CD4-positive, alpha-beta T cell treated with Interferon gamma for 1 hour (primary cell): ENCODE measurements around the gene BHLHE40.
"Not testable (repeated sequence)": the region's sequence is repeated elsewhere in the genome, so short reads cannot be mapped to it uniquely, and the experiment has no call there.

Experiments used
- DNase-seq: peaks from one replicate; pipeline ENCODE4 v3.0.0-alpha.2; 2020

The BHLHE40 gene

DNA sequence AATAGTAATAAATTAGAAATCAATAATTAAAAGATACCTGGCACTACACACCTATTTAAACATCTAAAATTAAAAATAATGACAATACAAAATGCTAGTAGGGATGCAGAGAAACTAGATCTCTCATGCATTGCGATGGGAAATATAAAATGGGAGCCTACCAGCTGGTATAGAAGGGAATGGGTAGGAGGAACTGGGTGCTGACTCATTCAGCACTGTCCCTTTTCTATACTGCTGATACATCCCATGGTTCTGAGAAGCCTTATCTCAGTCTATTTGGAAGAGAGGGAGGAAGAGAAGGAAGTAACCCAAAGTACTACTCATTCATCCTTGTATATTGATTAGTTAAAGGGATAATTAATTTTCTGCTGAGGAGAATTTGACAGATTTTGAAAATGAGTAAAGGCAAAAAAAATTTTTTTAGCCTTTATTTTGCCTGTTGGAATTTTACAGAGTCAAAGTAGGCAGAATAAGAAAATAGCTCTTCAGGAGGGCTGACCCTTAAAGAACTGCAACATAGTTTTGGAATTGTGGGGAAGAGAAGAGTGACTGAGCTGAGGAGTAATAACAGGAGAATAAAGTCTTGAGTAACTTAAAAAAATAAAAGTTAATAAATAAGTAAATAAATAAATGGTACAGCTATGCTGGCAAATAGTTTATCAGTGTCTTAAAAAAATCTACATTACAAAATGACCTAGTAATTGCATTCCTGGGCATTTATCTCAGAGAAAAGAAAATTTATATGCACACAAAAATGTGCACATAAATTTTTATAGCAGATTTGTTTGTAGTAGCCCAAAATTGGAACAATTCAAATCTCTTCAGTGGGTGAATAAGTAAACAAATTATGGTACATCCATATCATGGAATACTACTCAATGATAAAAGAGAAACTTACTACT, 15.3 kb upstream of the BHLHE40 start:
- no peak for DNase-seq

DNA sequence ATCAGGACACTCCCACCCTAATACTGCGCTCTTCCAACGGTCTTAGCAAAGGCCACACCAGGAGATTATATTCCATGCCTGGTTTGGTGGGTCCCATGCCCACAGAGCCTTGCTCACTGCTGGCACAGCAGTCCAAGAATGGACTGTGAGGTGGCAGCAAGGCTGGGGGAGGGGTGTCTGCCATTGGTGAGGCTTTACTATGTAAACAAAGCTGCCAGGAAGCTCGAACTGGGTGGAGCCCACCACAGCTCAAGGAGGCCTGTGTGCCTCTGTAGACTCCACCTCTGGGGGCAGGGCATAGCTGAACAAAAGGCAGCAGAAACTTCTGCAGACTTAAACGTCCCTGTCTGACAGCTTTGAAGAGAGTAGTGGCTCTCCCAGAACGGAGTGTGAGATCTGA, 13.2 kb upstream of the BHLHE40 start:
- peak; percentile 33 for DNase-seq

DNA sequence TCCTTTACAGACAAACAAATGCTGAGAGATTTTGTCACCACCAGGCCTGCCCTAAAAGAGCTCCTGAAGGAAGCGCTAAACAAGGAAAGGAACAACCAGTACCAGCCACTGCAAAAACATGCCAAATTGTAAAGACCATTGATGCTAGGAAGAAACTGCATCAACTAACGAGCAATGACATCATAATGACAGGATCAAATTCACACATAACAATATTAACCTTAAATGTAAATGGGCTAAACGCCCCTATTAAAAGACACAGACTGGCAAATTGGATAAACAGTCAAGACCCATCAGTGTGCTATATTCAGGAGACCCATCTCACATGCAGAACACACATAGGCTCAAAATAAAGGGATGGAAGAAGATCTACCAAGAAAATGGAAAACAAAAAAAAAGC, 11.6 kb upstream of the BHLHE40 start:
- DNase-seq: not testable (repeated sequence)

DNA sequence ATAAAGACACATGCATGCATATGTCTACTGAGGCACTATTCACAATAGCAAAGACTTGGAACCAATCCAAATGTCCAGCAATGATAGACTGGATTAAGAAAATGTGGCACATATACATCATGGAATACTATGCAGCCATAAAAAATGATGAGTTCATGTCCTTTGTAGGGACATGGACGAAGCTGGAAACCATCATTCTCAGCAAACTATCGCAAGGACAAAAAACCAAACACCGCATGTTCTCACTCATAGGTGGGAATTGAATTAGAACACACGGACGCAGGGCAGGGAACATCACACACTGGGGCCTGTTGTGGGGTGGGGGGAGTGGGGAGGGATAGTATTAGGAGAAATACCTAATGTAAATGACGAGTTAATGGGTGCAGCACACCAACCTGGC, 7.8 kb upstream of the BHLHE40 start:
- DNase-seq: not testable (repeated sequence)

DNA sequence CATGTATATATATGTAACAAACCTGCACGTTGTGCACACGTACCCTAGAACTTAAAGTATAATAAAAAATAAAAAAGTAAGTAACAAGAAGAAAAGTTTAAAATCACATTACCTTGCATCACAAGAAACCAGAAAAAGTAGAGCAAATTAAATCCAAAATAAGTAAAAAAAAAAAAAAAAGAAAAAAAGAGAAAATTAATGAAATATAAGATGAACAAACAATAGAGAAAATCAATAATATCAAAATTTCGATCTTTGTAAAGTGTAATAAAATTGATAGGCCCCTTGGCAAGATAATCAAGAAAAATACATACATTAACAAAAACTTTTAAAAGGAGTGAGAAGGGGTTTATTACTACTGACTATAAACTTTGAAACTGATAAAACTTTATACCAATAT, 7.4 kb upstream of the BHLHE40 start:
- DNase-seq: no peak

DNA sequence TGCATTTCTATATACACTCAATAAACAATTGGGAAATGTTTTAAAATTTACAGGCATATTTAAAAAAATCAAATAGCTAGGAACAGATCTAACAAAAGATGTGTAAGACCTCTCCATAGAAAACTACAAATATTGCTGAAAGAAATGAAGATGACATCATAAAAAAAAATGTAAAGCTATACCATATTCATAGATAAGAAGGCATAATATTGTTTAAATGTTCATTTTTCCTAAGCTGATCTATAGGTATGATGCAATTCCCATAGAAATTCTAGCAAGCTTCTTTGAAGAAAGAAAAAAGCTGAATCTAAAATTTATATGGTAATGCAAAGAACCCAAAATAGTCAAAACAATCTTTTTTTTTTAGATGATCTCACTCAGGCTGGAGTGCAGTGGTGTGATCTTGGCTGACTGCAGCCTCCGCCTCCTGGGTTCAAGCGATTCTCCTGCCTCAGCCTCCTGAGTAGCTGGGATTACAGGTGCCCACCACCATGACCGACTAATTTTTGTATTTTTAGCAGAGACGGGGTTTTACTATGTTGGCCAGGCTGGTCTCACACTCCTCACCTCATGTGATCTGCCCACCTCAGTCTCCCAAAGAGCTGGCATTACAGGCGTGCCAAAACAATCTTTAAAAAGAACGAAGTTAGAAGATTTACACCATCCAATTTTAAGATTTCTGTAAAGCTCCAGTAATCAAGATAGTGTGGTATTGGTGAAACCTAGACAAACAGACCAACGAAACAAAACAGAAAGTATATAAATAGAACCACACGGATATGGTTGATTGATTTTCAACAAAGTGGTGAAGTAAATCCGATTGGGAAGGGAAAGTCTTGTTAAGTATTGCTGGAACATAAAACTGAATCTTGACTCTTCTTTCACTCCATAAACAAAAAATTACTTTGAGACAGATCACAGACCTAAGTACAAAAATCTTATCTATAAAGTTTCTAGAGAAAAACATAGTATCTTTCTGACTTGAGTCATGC, 6.3 kb upstream of the BHLHE40 start:
- no peak for DNase-seq

DNA sequence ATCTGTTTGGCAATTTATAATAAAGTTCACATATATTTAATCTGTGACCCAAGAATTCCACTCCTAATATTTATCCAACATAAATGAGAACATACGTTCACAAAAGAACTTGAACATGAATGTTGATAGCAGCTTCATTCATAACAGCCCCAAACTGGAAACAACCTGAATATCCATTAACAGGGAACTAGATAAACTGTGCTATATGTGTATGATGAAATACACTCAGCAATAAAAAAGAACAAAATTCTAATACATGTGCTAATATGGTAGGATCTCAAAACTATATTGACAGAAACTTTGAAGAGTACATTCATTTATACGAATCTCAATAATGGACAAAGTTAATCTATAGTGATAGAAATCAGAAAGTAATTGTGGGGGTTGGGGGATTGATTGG, 5.1 kb upstream of the BHLHE40 start:
- no peak for DNase-seq

DNA sequence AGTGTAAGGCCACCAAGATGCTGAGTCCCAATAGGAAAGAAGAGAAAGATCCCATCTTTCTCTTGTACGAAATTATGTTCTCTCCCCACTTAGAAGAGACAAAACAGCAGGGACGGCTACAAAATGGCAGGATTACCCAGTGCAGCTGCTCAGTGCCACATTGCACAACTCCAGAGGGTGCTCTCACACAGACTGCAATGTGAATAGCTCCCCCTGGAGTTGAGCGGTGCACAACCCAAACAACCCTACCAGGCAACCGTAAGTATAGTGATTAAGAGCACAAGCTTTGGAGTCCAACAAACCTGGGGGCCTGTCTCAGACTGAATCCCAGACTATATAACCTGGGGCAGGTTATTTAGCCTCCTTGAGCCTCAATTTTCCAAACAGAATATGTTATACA, 3.1 kb upstream of the BHLHE40 start:
- peak; percentile 63 for DNase-seq

DNA sequence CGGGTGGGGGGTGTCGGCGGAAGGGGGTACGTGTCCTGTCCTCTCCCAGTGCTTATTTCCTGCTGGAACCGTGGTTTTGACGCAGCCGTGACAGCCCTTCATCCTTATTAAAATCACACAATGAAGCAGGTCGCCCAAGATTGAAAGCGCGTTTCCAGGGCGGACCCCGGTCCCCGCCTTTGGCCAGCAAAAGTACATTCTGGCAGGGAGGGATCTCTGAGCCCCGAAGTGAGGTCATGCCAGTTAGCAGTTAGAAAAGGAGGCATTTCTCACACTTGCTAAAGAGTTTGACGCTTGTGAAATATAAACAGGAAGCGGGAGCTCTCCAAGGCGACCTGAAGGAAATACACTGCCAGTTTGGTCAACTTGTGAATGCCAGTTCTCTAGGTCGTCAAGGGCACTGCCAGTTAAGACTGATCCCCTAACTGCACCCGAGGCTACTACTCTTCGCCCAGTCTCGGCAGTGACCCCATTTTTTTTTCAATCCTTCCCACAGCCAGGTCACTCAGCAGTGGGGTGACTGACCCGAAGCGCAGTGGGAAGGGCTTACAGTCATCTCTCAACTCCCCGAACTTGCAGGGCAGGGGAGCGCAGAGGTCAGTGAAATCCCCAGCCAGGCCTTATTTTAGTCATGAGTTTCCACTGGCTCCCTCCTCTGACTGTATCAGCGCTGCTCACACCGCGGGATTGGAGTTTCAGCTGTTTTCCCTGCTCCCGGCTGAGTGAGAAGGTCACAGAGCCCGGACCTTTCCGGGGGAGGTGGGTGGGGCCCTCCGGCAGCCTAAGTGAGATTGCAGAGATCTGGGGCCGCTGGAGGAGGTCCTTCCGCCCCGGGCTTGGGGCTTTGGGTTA, 2.0 kb upstream of the BHLHE40 start:
- DNase-seq: peak; percentile 78

DNA sequence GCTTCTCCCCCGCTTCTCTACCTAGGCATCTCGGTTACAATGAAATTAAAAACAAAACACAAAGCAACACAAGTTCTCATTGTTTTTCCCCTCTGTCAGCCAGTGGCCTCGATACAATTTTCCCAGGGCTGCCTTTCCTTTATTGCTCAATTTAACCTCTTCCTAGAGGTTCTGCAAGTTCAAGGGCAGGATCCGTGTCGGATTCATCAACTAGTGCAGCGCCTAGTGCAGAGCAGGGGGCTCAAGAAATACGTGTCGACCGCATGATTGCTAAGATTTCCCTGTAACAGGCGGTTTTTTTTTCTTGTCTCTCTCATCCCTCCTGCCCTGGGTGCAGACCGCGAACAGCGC, 1.4 kb upstream of the BHLHE40 start:
- DNase-seq: no peak

DNA sequence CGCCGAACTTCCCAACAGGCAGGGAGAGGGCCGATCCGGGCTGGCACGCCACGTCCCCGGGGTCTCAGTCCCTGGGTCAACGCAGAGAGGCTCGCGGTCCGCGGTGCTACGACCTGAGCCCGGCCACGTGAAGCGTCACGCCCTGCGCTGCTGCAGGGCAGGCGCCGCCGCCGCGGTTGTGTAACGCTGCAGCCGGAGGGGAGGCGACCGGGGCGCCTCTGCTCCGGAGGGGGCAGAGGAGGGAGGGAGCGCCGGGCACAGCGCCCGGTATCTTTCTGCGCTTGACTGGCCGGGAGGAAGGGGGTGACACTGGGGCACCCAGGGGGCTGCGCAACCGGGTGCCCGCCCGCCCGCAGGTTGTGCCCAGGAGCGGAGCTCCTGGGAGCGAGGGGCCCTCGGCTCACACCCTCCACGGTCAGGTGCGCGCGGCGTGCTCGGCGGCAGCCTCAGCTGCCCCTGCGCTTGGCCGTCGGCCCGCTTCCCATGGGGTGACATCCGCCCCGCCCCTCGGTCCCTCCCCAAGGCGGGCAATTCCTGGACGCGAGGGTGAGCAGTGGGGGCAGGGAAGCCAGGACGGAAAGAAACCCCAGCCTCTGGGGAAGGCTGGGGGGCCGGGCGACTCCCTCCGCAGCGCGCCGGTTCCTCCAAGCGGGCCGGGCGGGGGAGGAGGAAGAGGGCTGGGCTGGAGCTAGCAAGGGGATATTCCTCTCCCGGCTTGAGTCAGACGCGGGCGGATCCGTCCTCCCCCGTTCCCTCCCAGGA, 852 bp upstream of the BHLHE40 start:
- peak; percentile 88 for DNase-seq

DNA sequence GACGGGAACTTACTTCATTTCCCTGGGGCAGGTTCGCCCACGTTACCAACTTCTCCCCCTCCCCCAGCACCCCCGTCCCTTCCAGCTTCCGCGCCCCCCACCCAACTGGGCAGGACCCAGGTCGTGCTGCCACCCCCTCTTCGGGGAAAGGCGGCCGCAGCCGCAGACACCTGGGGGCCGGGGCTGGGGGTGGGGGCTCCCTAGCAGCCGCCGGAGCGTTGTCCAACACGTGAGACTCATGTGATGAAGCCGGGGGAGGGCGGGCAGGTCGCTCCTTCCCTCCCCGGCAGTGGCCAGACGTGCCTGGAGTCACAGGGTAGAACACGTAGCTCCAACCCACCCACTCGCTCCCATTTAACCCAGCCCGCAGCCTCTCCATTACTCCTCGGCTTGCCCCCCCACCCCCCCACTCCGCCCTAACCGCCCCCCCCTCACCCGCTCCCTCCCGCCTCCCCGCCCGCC, 240 bp upstream of the BHLHE40 start:
- DNase-seq: peak; percentile 95

DNA sequence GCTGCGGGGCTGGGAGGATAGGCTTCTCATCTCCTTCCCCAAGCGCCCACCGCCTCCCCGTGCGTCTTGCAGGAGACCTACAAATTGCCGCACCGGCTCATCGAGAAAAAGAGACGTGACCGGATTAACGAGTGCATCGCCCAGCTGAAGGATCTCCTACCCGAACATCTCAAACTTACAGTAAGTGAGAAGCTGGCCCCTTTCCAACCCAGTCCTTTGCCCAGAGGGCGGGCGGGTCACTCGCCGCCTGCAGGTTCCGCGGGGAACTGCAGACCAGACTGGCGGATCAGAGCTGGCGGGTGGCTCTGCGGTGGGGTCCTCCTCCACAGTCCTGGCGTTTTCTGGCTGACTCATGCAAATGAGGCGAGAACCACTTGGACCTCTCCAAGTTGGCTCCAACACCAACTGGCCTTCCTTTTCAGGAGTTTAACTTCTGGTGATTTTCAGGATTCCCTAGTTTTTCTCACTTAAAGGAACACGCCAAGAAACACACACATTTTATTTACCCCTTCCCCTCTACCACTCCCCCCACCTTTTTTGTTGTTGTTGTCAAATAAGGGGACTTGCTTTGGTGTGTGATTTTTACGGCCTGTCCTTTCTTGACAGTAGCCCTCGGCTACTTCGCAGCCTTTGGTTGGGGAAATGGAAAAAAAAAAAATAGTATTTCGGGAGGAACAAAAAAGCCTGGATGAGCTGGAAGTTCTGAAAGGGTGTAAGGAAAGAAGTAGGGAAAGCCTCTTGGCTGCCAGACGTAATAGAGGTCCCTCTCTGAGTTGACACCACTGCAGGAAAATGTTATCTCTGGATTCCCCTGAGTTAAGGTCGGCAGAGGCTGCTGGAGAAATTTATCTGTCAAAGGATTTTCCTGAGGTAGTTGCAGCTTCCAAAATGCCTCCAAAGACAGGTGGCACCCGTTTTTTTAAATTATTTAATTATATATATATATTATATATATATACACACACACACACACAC, 1.3 kb downstream of the BHLHE40 start:
- DNase-seq: peak; percentile 85

DNA sequence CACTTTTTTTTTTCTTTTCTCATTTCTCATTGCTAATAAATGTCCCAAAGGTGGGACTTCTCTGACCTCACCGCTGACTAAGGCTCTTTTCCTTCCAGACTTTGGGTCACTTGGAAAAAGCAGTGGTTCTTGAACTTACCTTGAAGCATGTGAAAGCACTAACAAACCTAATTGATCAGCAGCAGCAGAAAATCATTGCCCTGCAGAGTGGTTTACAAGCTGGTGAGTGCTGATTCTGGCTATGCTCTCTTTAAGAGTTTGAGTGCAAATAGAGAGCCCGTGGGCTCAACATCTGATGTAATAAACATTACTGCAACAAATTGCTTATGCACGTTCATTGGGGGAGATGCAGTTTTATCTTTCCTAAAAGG, 2.0 kb downstream of the BHLHE40 start:
- DNase-seq: no peak

DNA sequence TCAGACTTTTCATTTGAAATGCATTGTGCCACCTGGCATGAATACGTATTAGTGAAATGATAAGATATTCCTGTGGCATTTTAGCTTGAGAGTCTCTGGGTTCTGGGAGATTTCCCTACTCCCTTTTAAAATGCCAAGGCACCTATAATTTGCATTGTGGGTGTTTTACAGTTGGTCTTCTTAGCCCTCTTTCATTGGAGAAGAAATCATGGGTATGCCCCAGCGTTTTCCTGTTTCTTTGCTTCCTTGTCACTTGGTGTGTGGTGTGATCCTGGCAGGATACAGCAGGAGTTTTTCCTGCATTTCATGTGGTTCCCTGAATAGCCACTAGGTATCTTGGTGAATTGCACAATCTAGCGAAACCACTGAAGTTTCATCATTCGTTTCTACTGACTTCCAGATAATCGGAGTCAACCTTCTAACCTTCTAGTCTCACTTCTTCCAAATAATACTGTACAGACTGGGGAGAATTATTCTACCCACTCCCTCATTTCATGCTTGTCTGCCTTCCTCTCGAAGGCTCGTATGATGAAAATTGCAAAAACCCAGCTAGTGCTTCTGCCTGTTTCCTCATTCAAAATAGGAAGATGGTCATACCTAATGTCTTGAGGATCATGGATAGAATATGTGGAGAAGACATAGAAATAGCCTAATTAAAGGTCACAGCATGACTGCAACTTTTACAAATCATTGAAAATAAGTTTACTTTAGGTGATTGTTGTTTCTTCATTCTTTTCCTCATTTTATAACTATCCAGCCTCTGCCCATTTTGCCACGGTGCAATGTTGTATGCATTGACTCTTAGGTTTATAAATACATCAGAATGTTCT, 2.6 kb downstream of the BHLHE40 start:
- no peak for DNase-seq

DNA sequence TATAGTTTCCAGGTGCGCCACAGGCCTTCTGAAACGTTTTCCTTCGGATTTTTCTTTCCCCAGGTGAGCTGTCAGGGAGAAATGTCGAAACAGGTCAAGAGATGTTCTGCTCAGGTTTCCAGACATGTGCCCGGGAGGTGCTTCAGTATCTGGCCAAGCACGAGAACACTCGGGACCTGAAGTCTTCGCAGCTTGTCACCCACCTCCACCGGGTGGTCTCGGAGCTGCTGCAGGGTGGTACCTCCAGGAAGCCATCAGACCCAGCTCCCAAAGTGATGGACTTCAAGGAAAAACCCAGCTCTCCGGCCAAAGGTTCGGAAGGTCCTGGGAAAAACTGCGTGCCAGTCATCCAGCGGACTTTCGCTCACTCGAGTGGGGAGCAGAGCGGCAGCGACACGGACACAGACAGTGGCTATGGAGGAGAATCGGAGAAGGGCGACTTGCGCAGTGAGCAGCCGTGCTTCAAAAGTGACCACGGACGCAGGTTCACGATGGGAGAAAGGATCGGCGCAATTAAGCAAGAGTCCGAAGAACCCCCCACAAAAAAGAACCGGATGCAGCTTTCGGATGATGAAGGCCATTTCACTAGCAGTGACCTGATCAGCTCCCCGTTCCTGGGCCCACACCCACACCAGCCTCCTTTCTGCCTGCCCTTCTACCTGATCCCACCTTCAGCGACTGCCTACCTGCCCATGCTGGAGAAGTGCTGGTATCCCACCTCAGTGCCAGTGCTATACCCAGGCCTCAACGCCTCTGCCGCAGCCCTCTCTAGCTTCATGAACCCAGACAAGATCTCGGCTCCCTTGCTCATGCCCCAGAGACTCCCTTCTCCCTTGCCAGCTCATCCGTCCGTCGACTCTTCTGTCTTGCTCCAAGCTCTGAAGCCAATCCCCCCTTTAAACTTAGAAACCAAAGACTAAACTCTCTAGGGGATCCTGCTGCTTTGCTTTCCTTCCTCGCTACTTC, 3.8 kb downstream of the BHLHE40 start:
- DNase-seq: no peak

DNA sequence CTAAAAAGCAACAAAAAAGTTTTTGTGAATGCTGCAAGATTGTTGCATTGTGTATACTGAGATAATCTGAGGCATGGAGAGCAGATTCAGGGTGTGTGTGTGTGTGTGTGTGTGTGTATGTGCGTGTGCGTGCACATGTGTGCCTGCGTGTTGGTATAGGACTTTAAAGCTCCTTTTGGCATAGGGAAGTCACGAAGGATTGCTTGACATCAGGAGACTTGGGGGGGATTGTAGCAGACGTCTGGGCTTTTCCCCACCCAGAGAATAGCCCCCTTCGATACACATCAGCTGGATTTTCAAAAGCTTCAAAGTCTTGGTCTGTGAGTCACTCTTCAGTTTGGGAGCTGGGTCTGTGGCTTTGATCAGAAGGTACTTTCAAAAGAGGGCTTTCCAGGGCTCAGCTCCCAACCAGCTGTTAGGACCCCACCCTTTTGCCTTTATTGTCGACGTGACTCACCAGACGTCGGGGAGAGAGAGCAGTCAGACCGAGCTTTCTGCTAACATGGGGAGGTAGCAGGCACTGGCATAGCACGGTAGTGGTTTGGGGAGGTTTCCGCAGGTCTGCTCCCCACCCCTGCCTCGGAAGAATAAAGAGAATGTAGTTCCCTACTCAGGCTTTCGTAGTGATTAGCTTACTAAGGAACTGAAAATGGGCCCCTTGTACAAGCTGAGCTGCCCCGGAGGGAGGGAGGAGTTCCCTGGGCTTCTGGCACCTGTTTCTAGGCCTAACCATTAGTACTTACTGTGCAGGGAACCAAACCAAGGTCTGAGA, 4.7 kb downstream of the BHLHE40 start:
- DNase-seq: peak; percentile 85

DNA sequence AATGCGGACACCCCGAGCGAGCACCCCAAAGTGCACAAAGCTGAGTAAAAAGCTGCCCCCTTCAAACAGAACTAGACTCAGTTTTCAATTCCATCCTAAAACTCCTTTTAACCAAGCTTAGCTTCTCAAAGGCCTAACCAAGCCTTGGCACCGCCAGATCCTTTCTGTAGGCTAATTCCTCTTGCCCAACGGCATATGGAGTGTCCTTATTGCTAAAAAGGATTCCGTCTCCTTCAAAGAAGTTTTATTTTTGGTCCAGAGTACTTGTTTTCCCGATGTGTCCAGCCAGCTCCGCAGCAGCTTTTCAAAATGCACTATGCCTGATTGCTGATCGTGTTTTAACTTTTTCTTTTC, 5.3 kb downstream of the BHLHE40 start:
- no peak for DNase-seq
